K562 treated with DMSO at 1 percent for 48 hours (cell line): Measurements from ENCODE around the gene DCP1B. TPM values are rescaled to one million over a fixed set of nuclear protein-coding genes. Genes with fewer than 3 reads are reported as not detected.

Experiments
- total RNA-seq: library from RNA; unstranded; fragments of 300-600 nt; gene quantifications from 2 replicates; pipeline ENCODE4 v1.2.3, GENCODE V29; 2022; ENCODE audit warnings: low replicate concordance; ENCODE audit errors: extremely low read depth

The DCP1B gene
- not detected in 2 replicates for total RNA-seq

DNA sequence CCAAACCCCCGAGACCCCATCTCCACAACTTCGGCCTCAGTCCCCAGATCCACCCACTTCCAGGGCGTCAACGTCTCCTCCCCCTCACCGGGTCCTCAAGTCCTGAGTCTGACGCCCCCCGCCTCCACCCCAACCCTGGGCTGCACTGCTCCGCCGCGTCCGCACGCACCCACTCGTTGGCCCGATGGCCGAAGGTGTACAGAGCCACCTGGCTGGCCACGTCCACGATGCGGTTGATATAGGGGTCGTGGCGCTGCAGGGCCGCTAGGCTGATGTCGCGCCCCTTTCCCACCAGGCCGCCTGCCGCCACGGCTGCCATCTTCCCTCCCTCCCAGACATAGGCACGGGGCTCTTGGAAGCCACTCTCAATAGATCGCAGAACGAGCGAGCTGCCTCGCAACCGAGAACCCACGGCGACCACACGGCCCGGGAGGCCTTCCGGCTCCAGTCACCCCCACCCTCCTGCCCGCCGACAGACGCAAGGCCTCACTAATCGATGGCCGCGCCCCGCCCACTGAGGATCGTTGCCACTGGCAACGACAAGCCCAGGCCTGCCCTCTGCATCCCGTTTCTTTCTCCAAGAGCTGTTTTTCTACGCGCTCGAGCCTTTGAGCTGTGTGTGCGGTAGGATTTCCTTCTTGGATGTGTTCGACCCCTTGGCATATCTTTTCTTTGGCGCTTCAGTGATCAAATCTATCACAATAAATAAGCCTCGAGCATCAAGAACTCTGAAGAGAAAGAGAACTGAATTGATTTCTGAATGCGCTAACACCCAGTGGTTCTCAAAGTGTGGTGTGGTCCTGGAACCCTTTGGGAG, at the start of gene DCP1B:
Gene DCP1B, minus strand, starts transcription at position 345 of the 817 bp plus-strand sequence. Its CDS starts 26 bp downstream, at position 319.

GRCh38 chr12:2052826-2053678, 48.8 kb upstream of the DCP1B start, which contains the start of gene CACNA1C:
CACNA1C (plus strand) TSS chr12:2052987; CDS start chr12:2053563, 576 bp downstream.

DNA sequence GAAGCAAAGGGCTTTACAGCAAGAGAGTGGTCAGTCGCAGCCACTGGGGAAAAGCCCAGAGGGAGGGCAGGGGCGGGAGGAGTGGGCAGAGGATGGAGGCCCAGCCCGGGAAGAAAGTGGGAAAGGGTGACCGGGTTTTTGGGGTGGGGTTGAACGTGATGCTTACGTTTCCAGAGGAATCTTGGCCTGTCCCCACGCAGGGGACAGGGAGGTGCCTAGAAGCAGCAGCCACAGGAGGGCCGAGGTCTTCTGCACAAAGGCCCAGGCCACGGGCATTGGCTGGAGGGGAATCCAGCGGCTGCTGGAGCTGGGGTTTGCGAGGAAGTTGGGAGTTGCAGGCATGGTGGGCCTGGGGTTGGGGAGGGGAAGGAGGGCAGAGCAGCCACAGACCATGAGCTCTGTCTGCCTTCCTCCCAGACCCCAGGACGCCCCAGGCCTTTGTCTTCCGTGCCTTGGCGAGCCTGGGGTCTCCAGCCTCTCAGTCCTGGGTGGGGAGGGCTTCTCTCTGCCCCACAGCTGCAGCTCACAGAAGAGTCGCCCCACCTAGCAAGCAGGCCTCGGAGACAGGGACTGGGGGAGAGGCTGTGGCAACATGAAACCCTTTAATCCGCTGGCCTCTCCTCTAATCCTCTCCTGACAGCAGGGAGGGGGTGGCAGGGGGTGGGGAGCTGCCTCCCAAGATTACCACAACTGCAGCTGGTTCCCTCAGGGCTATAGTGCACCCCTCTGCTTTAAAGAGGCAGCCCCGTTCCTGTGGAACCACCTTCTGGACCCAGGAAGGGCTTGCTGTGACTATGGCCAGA, 86.0 kb downstream of the DCP1B start, which contains the start of gene CACNA2D4:
Gene CACNA2D4, minus strand, starts transcription at position 572 of the 803 bp plus-strand sequence. Its CDS starts 179 bp downstream, at position 393.

Other genes with a start within 250 kb of the DCP1B start
- not detected in 2 replicates for gene LRTM2, start 183.9 kb downstream of the DCP1B start, total RNA-seq
- not detected in 2 replicates for gene CACNA2D4, start 85.8 kb downstream of the DCP1B start, total RNA-seq
- not detected in 2 replicates for gene CACNA1C, start 48.5 kb upstream of the DCP1B start, total RNA-seq